ENCODE measurements around the gene RNF220. TPM values are rescaled to one million over a fixed set of nuclear protein-coding genes. Genes with fewer than 3 reads are reported as not detected.

RNF220 gene
- polyA plus RNA-seq, 1 of the 3 experiments (the other 2 are of a cell fraction) = 83.7 TPM

DNA sequence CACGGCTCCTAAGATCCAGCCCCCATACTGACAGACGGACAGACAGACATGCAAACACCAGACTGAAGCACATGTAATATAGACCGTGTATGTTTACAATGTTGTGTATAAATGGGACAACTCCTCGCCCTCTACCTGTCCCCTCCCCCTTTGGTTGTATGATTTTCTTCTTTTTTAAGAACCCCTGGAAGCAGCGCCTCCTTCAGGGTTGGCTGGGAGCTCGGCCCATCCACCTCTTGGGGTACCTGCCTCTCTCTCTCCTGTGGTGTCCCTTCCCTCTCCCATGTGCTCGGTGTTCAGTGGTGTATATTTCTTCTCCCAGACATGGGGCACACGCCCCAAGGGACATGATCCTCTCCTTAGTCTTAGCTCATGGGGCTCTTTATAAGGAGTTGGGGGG, 246.0 kb downstream of the RNF220 start:
- Histone ChIP-seq H3K9me2 (no peaks in the 10 kb centered on the region), H4K20me1 (ENCODE audit: insufficient read depth) (no peaks in the 10 kb centered on the region), H3K4me3 (ENCODE audit: low read depth in 2 of 2, low read length in 1 of 2) (no peak overlapping the region), H3K79me2 (ENCODE audit: insufficient read depth) (no peaks in the 10 kb centered on the region), H2AFZ (ENCODE audit: low read depth) (no peak overlapping the region), H3K27me3 (ENCODE audit: insufficient read depth) (no peaks in the 10 kb centered on the region), H3K4me1 (ENCODE audit: control insufficient read depth in 1 of 2, insufficient read depth in 2 of 2, low read depth in 1 of 2, low read length in 1 of 2) (peaks cover 0 to 31% of the 10 kb centered on the region in 2 experiments; a peak in 1 of 4 replicates), H3K36me3 (replicated peaks in 1 of 2; ENCODE audit: control insufficient read depth in 1 of 2, insufficient read depth in 2 of 2, low read length in 1 of 2) (peaks cover 0 to 44% of the 10 kb centered on the region in 2 experiments), H3F3A (replicated peaks; ENCODE audit: insufficient read depth) (peaks cover 4% of the 10 kb centered on the region), H3K4me2 (no peak overlapping the region), H3K9ac (no peak overlapping the region), H3K27ac (ENCODE audit: low read depth in 2 of 2, low read length in 1 of 2) (no peak overlapping the region; a peak in 1 of 4 replicates), H3K9me3 (no peaks in the 10 kb centered on the region)
- TF ChIP-seq SMC3 (IDR thresholded peaks at IDR 0.05; ENCODE audit: low read depth, low read length) (no peak), GABPA (IDR thresholded peaks at IDR 0.05; ENCODE audit: low read depth) (no peak), JUND (IDR thresholded peaks at IDR 0.05) (no peak), TEAD4 (IDR thresholded peaks at IDR 0.05; ENCODE audit: borderline replicate concordance, insufficient read depth) (no peak), RFX5 (IDR thresholded peaks at IDR 0.05; ENCODE audit: low read length) (no peak), RAD21 (IDR thresholded peaks at IDR 0.05; ENCODE audit: low read length) (no peak), SIN3A (IDR thresholded peaks at IDR 0.05; ENCODE audit: borderline replicate concordance, low read depth, low read length) (no peak), RXRA (IDR thresholded peaks at IDR 0.05; ENCODE audit: borderline replicate concordance, low read depth) (no peak), MXI1 (IDR thresholded peaks at IDR 0.05; ENCODE audit: low read depth, low read length) (no peak), YY1 (IDR thresholded peaks at IDR 0.05; ENCODE audit: low read depth) (no peak), GATA2 (CRISPR knock-in tag; IDR thresholded peaks at IDR 0.05) (no peak), TCF12 (IDR thresholded peaks at IDR 0.05) (no peak), ELF1 (IDR thresholded peaks at IDR 0.05) (no peak), CHD2 (IDR thresholded peaks at IDR 0.05; ENCODE audit: low read length, partially characterized antibody) (no peak), POLR2AphosphoS5 (IDR thresholded peaks at IDR 0.05; ENCODE audit: low read depth, low read length) (no peak)
- TF ChIP-seq, protein P1, sequence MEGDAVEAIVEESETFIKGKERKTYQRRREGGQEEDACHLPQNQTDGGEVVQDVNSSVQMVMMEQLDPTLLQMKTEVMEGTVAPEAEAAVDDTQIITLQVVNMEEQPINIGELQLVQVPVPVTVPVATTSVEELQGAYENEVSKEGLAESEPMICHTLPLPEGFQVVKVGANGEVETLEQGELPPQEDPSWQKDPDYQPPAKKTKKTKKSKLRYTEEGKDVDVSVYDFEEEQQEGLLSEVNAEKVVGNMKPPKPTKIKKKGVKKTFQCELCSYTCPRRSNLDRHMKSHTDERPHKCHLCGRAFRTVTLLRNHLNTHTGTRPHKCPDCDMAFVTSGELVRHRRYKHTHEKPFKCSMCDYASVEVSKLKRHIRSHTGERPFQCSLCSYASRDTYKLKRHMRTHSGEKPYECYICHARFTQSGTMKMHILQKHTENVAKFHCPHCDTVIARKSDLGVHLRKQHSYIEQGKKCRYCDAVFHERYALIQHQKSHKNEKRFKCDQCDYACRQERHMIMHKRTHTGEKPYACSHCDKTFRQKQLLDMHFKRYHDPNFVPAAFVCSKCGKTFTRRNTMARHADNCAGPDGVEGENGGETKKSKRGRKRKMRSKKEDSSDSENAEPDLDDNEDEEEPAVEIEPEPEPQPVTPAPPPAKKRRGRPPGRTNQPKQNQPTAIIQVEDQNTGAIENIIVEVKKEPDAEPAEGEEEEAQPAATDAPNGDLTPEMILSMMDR (IDR thresholded peaks at IDR 0.05) = no peak
- TF ChIP-seq, protein P2, sequence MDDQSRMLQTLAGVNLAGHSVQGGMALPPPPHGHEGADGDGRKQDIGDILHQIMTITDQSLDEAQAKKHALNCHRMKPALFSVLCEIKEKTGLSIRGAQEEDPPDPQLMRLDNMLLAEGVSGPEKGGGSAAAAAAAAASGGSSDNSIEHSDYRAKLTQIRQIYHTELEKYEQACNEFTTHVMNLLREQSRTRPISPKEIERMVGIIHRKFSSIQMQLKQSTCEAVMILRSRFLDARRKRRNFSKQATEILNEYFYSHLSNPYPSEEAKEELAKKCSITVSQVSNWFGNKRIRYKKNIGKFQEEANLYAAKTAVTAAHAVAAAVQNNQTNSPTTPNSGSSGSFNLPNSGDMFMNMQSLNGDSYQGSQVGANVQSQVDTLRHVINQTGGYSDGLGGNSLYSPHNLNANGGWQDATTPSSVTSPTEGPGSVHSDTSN (IDR thresholded peaks at IDR 0.05) = no peak
- TF ChIP-seq, protein P3, sequence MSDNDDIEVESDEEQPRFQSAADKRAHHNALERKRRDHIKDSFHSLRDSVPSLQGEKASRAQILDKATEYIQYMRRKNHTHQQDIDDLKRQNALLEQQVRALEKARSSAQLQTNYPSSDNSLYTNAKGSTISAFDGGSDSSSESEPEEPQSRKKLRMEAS (IDR thresholded peaks at IDR 0.05; ENCODE audit: low read depth) = no peak
- TF ChIP-seq, protein P4, sequence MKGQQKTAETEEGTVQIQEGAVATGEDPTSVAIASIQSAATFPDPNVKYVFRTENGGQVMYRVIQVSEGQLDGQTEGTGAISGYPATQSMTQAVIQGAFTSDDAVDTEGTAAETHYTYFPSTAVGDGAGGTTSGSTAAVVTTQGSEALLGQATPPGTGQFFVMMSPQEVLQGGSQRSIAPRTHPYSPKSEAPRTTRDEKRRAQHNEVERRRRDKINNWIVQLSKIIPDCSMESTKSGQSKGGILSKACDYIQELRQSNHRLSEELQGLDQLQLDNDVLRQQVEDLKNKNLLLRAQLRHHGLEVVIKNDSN (IDR thresholded peaks at IDR 0.05; ENCODE audit: borderline replicate concordance, low read depth) = no peak
- TF ChIP-seq, protein P5, sequence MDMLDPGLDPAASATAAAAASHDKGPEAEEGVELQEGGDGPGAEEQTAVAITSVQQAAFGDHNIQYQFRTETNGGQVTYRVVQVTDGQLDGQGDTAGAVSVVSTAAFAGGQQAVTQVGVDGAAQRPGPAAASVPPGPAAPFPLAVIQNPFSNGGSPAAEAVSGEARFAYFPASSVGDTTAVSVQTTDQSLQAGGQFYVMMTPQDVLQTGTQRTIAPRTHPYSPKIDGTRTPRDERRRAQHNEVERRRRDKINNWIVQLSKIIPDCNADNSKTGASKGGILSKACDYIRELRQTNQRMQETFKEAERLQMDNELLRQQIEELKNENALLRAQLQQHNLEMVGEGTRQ (IDR thresholded peaks at IDR 0.05; ENCODE audit: borderline replicate concordance, low read depth, low read length) = no peak
- 88% methylated on average over 8 of the region's 8 CpGs for WGBS (ENCODE audit: low lambda C conversion rate)
- ChIA-PET POLR2A (interaction anchor here (0.9 to 6.0 kb wide), 7 partner anchors 9 to 35 kb away, joined by 3 to 50 read pairs (median 6); partner anchors contain the start of genes ARMH1 and TMEM53), CTCF (interaction anchor here (0.6 to 7.5 kb wide), 21 partner anchors 11 to 434 kb away, joined by 3 to 163 read pairs (median 18); partner anchors contain the start of genes ARMH1 and TMEM53)
- no peak for DNase-seq

All from SK-N-SH (cell line).